Keratinocyte (primary cell): ENCODE results near the gene TBC1D4. TPM values are rescaled to one million over a fixed set of nuclear protein-coding genes. Genes with fewer than 3 reads are reported as not detected.

Experiments
- DNase-seq: peaks from one replicate; pipeline ENCODE4 v3.0.0-alpha.2; 2011; ENCODE audit warnings: low read depth, missing footprints, low spot score
- FAIRE-seq: peaks from 2 replicates; lab custom pipeline; 2011; peaks lifted over from hg19 to GRCh38; lab: Jason Lieb, UNC
- H2AFZ ChIP-seq: 2 replicates; pipeline ENCODE4 v1.6.0; 2012; ENCODE audit warnings: low read length, control low read depth, inconsistent platforms; ENCODE audit not compliant: control insufficient read depth
- H3K27ac ChIP-seq: 2 replicates; pipeline ENCODE4 v1.5.1; 2011; ENCODE audit warnings: low read length; ENCODE audit not compliant: control insufficient read depth, insufficient read depth
- H3K27me3 ChIP-seq: 3 replicates; pipeline ENCODE4 v1.6.0; 2011; ENCODE audit warnings: low read length; ENCODE audit not compliant: control insufficient read depth, insufficient read depth; ENCODE audit errors: extremely low read depth
- H3K36me3 ChIP-seq, 2 experiments: 2 replicates in 1 of 2; 3 replicates in 1 of 2; pipeline ENCODE4 v1.5.1; 2011; ENCODE audit warnings: low read length in 2 of 2, mild to moderate bottlenecking in 1 of 2; ENCODE audit not compliant: control insufficient read depth in 2 of 2, insufficient read depth in 2 of 2; ENCODE audit errors: extremely low read depth in 1 of 2
- H3K4me1 ChIP-seq: 3 replicates; pipeline ENCODE4 v1.5.1; 2011; ENCODE audit warnings: low read length; ENCODE audit not compliant: control insufficient read depth, insufficient read depth; ENCODE audit errors: extremely low read depth
- H3K4me2 ChIP-seq: 3 replicates; pipeline ENCODE4 v1.6.0; 2011; ENCODE audit warnings: low read depth, low read length; ENCODE audit not compliant: control insufficient read depth, insufficient read depth; ENCODE audit errors: extremely low read depth
- H3K4me3 ChIP-seq, 3 experiments: fragments of 200-600 bp in 1 of 3; sonication (generic) in 1 of 3; 2 replicates in 2 of 3; 3 replicates in 1 of 3; pipeline ENCODE4 v1.5.1; 2011 to 2016; ENCODE audit warnings: low read length in 3 of 3, mild to moderate bottlenecking in 3 of 3, control low read depth in 2 of 3, inconsistent platforms in 1 of 3, low read depth in 1 of 3, mixed read lengths in 1 of 3, mixed run types in 1 of 3, moderate library complexity in 1 of 3; ENCODE audit not compliant: control insufficient read depth in 2 of 3, insufficient read depth in 2 of 3; ENCODE audit errors: extremely low read depth in 1 of 3
- H3K79me2 ChIP-seq: 2 replicates; pipeline ENCODE4 v1.6.0; 2012; ENCODE audit warnings: low read length; ENCODE audit not compliant: control insufficient read depth, insufficient read depth
- H3K9ac ChIP-seq: 3 replicates; pipeline ENCODE4 v1.6.0; 2011; ENCODE audit warnings: low read length; ENCODE audit not compliant: control insufficient read depth, insufficient read depth; ENCODE audit errors: extremely low read depth
- H3K9me1 ChIP-seq: 3 replicates; pipeline ENCODE4 v1.6.0; 2011; ENCODE audit warnings: low read length; ENCODE audit not compliant: control insufficient read depth, insufficient read depth; ENCODE audit errors: extremely low read depth
- H3K9me3 ChIP-seq: 2 replicates; pipeline ENCODE4 v1.5.1; 2012; ENCODE audit warnings: low read depth, low read length; ENCODE audit not compliant: control insufficient read depth
- H4K20me1 ChIP-seq: 3 replicates; pipeline ENCODE4 v1.6.0; 2011; ENCODE audit warnings: low read length; ENCODE audit not compliant: control insufficient read depth, insufficient read depth; ENCODE audit errors: extremely low read depth
- CTCF ChIP-seq, 3 experiments: IDR thresholded peaks in 1 of 3; conservative IDR thresholded peaks in 1 of 3; optimal IDR thresholded peaks in 1 of 3; 2 replicates in 2 of 3; 3 replicates in 1 of 3; pipeline versions ENCODE3 to v1.5.1; 2011; ENCODE audit warnings: low read length in 3 of 3, mild to moderate bottlenecking in 3 of 3, moderate library complexity in 2 of 3, control low read depth in 1 of 3, inconsistent platforms in 1 of 3; ENCODE audit not compliant: insufficient read depth in 2 of 3; ENCODE audit errors: extremely low read depth in 1 of 3
- EZH2 ChIP-seq: IDR thresholded peaks from one replicate; pipeline ENCODE4 v1.6.1; 2012; ENCODE audit warnings: inconsistent platforms, mild to moderate bottlenecking, low read length, moderate library complexity
- dilution Hi-C: fragments of 300-500 bp; cut with MboI; formaldehyde crosslinking; loops from one replicate; pipeline ENCODE4 v1.7.0; 2020; ENCODE audit warnings: low sequenced_read_pairs; ENCODE audit not compliant: extremely low pct_ligation_motif_present
- polyA plus RNA-seq, 5 experiments: library from polyadenylated mRNA; depleted of rRNA in 3 of 5; stranded (reverse) in 3 of 5; stranded (forward) in 1 of 5; unstranded in 1 of 5; fragments of >200 nt; gene quantifications; 1 replicate in 1 of 5; 2 replicates in 3 of 5; 3 replicates in 1 of 5; pipeline versions ENCODE4 v1.2.1 to v1.2.3, GENCODE V29; 2011 to 2012; ENCODE audit warnings: missing spikeins in 2 of 5, low read depth in 1 of 5, low replicate concordance in 1 of 5

TBC1D4 gene
- polyA plus RNA-seq, 1 donor (not counting 4 experiments of a cell fraction or from before 2014, with no cell fraction given), result 14.2 TPM

- TF ChIP-seq EZH2, result no peak
- TF ChIP-seq CTCF (optimal IDR thresholded peaks at IDR 0.05 in 1 of 3, IDR thresholded peaks at IDR 0.05 in 1 of 3, conservative IDR thresholded peaks at IDR 0.05 in 1 of 3; ENCODE audit: extremely low read depth in 1 of 3, insufficient read depth in 2 of 3, low read length in 3 of 3), result peak in 1 of 3 experiments; percentile 5
- Histone ChIP-seq H3K9me1 (no peaks in the 10 kb centered on the region), H3K9ac (no peak overlapping the region), H3K79me2 (no peaks in the 10 kb centered on the region), H3K36me3 (no peaks in the 10 kb centered on the region), H3K9me3 (no peaks in the 10 kb centered on the region), H4K20me1 (no peaks in the 10 kb centered on the region), H3K4me3 (no peak overlapping the region), H3K4me1 (peaks cover 22% of the 10 kb centered on the region), H3K4me2 (peak overlapping the region; percentile 3), H3K27ac (peak overlapping the region; percentile 10), H3K27me3 (no peaks in the 10 kb centered on the region), H2AFZ (peak overlapping the region; percentile 4)
- DNase-seq, result no peak
- dilution Hi-C loops, result no loop called here
- FAIRE-seq, result no peak
These were observed 4.4 kb upstream of the TBC1D4 start for GRCh38 chr13:75486146-75487062.

DNA sequence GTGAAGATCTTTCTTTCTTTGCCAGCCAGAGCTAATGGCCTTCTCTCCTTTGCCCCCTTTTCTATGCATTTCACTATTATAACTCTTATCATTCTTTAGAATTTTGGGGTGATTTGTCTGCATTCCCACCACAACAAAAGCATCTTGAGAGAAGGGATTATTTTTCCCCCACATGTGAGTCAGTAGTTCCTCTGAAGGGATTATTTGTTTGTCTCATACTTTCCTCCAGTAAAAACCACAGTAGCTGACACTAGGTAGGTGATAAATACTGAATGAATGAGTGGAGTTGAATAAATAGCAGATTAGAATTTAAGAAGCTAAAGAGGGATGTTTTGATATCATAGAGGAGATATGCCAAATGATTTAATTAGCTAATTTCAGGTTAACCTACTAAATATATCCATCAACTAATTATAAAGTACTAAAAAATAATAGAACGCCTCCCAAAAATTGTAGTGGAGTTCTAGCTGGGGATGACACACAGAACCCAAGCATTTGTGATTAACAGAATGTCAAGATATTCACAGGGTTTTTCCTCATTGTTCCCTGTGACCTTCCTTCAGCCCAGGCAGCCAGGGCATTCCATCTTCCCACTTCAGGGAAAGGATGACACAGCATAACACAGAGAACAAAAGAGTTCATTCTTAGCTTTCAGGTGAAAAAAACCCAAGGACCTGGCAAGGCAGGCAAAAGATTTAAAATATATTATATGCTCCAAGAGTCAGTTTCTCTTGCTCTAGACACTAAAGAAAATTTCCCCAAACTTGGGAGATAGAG, 3.5 kb upstream of the TBC1D4 start:
- Histone ChIP-seq H3K4me1 (peaks cover 22% of the 10 kb centered on the region), H3K27me3 (no peaks in the 10 kb centered on the region), H3K9ac (no peak overlapping the region), H3K9me1 (no peaks in the 10 kb centered on the region), H3K79me2 (peaks cover 6% of the 10 kb centered on the region), H3K36me3 (no peaks in the 10 kb centered on the region), H3K9me3 (no peaks in the 10 kb centered on the region), H3K4me2 (peak overlapping the region; percentile 3), H2AFZ (peak overlapping the region; percentile 4), H3K4me3 (no peak overlapping the region), H4K20me1 (no peaks in the 10 kb centered on the region), H3K27ac (no peak overlapping the region)
- peak; percentile 43 for FAIRE-seq
- TF ChIP-seq CTCF (optimal IDR thresholded peaks at IDR 0.05 in 1 of 3, IDR thresholded peaks at IDR 0.05 in 1 of 3, conservative IDR thresholded peaks at IDR 0.05 in 1 of 3; ENCODE audit: extremely low read depth in 1 of 3, insufficient read depth in 2 of 3, low read length in 3 of 3), result no peak
- no peak for TF ChIP-seq EZH2
- dilution Hi-C loops, result no loop called here
- no peak for DNase-seq
